Vagina (tissue), 2 donors: ENCODE data around the gene MYO10. TPM values are rescaled to one million over a fixed set of nuclear protein-coding genes. Genes with fewer than 3 reads are reported as not detected.

Source experiments
- DNase-seq, 2 donors: peaks; one replicate each; pipeline ENCODE4 v3.0.0-alpha.2; 2017; ENCODE audit errors: extremely low spot score in 2 of 2
- H3K27ac ChIP-seq: fragments of 200-600 bp; sonication (generic); one replicate; pipeline ENCODE4 v1.5.1; 2019
- H3K27me3 ChIP-seq: fragments of 200-600 bp; sonication (generic); one replicate; pipeline ENCODE4 v1.5.1; 2019
- H3K36me3 ChIP-seq, 2 donors: fragments of 200-600 bp; sonication (generic); one replicate each; pipeline ENCODE4 v1.5.1; 2017 to 2019
- H3K4me1 ChIP-seq: fragments of 200-600 bp; sonication (generic); one replicate; pipeline ENCODE4 v1.5.1; 2019
- H3K4me3 ChIP-seq, 2 donors: fragments of 200-600 bp; sonication (generic); 1 replicate in 1 of 2; 2 replicates in 1 of 2; pipeline ENCODE4 v1.5.1; 2016 to 2019
- H3K9me3 ChIP-seq: fragments of 200-600 bp; sonication (generic); one replicate; pipeline ENCODE4 v1.5.1; 2019
- CTCF ChIP-seq, 3 experiments: fragments of 450-650 bp in 2 of 3; fragments of 200-600 bp in 1 of 3; sonication (generic) in 1 of 3; IDR thresholded peaks; one replicate each; pipeline ENCODE4 v1.5.1; 2017 to 2019; ENCODE audit warnings: antibody characterized with exemption in 3 of 3, mild to moderate bottlenecking in 2 of 3, moderate library complexity in 2 of 3
- POLR2A ChIP-seq, 2 donors: fragments of 450-650 bp; IDR thresholded peaks; one replicate each; pipeline ENCODE4 v1.6.1; 2017; ENCODE audit warnings: antibody characterized with exemption in 2 of 2, mild to moderate bottlenecking in 2 of 2, moderate library complexity in 2 of 2
- POLR2AphosphoS5 ChIP-seq, 2 donors: sonication (generic); formaldehyde crosslinking; IDR thresholded peaks; one replicate each; pipeline ENCODE4 v1.9.0; 2017; ENCODE audit warnings: antibody characterized with exemption in 2 of 2, mild to moderate bottlenecking in 2 of 2, low read depth in 1 of 2; ENCODE audit not compliant: insufficient read depth in 1 of 2
- intact Hi-C: fragments of 100-400 bp; cut with DNase I; formaldehyde crosslinking; loops from one replicate; pipeline ENCODE4 v1.15.1; 2023
- total RNA-seq: library from RNA; depleted of rRNA; stranded (reverse); fragments of >200 nt; gene quantifications from one replicate; pipeline ENCODE4 v1.2.3, GENCODE V29; 2016

Gene MYO10
- total RNA-seq, 1 donor from 2014 or later, result 22.1 TPM

GRCh38 chr5:16944816-16945562, 8.9 kb upstream of the MYO10 start:
- intact Hi-C loops, result no loop called here
- no peaks in the 10 kb centered on the region for H3K9me3 ChIP-seq
- H3K27ac ChIP-seq, result no peak overlapping the region
- no peaks in the 10 kb centered on the region for H3K27me3 ChIP-seq
- H3K4me3 ChIP-seq, result no peak overlapping the region
- no peaks in the 10 kb centered on the region for H3K4me1 ChIP-seq
- no peak for DNase-seq
- TF ChIP-seq POLR2AphosphoS5 (IDR thresholded peaks at IDR 0.05; ENCODE audit: insufficient read depth in 1 of 2, low read depth in 1 of 2) (no peak), POLR2A (IDR thresholded peaks at IDR 0.05) (no peak), CTCF (IDR thresholded peaks at IDR 0.05) (no peak)
- H3K36me3 ChIP-seq, result no peaks in the 10 kb centered on the region

GRCh38 chr5:16943846-16944678, 8.0 kb upstream of the MYO10 start:
- H3K9me3 ChIP-seq, result no peaks in the 10 kb centered on the region
- intact Hi-C loops, result no loop called here
- TF ChIP-seq POLR2A (IDR thresholded peaks at IDR 0.05), result no peak
- no peak for TF ChIP-seq POLR2AphosphoS5 (IDR thresholded peaks at IDR 0.05; ENCODE audit: insufficient read depth in 1 of 2, low read depth in 1 of 2)
- TF ChIP-seq CTCF (IDR thresholded peaks at IDR 0.05), result no peak
- H3K36me3 ChIP-seq, result no peaks in the 10 kb centered on the region
- H3K27ac ChIP-seq, result no peak overlapping the region
- H3K27me3 ChIP-seq, result no peaks in the 10 kb centered on the region
- DNase-seq, result no peak
- H3K4me3 ChIP-seq, result no peak overlapping the region
- H3K4me1 ChIP-seq, result no peaks in the 10 kb centered on the region

GRCh38 chr5:16937503-16938161, 1.5 kb upstream of the MYO10 start:
- intact Hi-C loops, result loop anchor here (10.0 kb wide), 1 partner anchor 247 kb away; no protein-coding TSS in a partner anchor
- peak overlapping the region; percentile 73 for H3K27ac ChIP-seq

GRCh38 chr5:16936989-16937438, 926 bp upstream of the MYO10 start:
- DNase-seq, result no peak
- no peaks in the 10 kb centered on the region for H3K36me3 ChIP-seq
- H3K27ac ChIP-seq, result peak overlapping the region; percentile 73
- peaks cover 27% of the 10 kb centered on the region for H3K4me1 ChIP-seq
- no peaks in the 10 kb centered on the region for H3K27me3 ChIP-seq
- H3K9me3 ChIP-seq, result no peaks in the 10 kb centered on the region
- intact Hi-C loops, result loop anchor here (10.0 kb wide), 1 partner anchor 248 kb away; no protein-coding TSS in a partner anchor
- TF ChIP-seq POLR2AphosphoS5 (IDR thresholded peaks at IDR 0.05; ENCODE audit: insufficient read depth in 1 of 2, low read depth in 1 of 2) (peak in 1 of 2 donors; percentile 27), POLR2A (IDR thresholded peaks at IDR 0.05) (no peak), CTCF (IDR thresholded peaks at IDR 0.05) (no peak)
- H3K4me3 ChIP-seq, result peak overlapping the region; percentile 68 to 77

More at GRCh38 chr5:16937503-16938161, 1.5 kb upstream of the MYO10 start:
- no peaks in the 10 kb centered on the region for H3K36me3 ChIP-seq
- no peak overlapping the region for H3K4me3 ChIP-seq
- no peak for TF ChIP-seq POLR2AphosphoS5 (IDR thresholded peaks at IDR 0.05; ENCODE audit: insufficient read depth in 1 of 2, low read depth in 1 of 2)
- no peak for TF ChIP-seq POLR2A (IDR thresholded peaks at IDR 0.05)
- no peak for TF ChIP-seq CTCF (IDR thresholded peaks at IDR 0.05)
- H3K27me3 ChIP-seq, result no peaks in the 10 kb centered on the region
- DNase-seq, result no peak
- H3K4me1 ChIP-seq, result peaks cover 27% of the 10 kb centered on the region
- no peaks in the 10 kb centered on the region for H3K9me3 ChIP-seq
